Left lung (tissue), 10 donors: Measurements from ENCODE around the gene DMD. TPM values are rescaled to one million over a fixed set of nuclear protein-coding genes. Genes with fewer than 3 reads are reported as not detected.

Experiments
- ATAC-seq: fragments of 200-7000 bp; cut with Tn5 transposase; one replicate; pipeline ENCODE4 v1.9.1; 2020; ENCODE audit warnings: moderate library complexity
- DNase-seq, 4 donors: peaks; one replicate each; pipeline ENCODE4 v3.0.0-alpha.2; 2013 to 2020
- H3K27ac ChIP-seq, 2 donors: fragments of 200-600 bp; sonication (generic) in 1 of 2; one replicate each; pipeline versions ENCODE4 v1.5.0 to v1.8.0; 2020 to 2021
- H3K27me3 ChIP-seq, 2 donors: fragments of 200-600 bp; sonication (generic) in 1 of 2; one replicate each; pipeline versions ENCODE4 v1.5.0 to v1.8.0; 2020 to 2021
- H3K36me3 ChIP-seq, 2 donors: fragments of 200-600 bp; sonication (generic) in 1 of 2; one replicate each; pipeline versions ENCODE4 v1.5.0 to v1.8.0; 2020 to 2021
- H3K4me1 ChIP-seq, 2 donors: fragments of 200-600 bp; one replicate each; pipeline ENCODE4 v1.8.0; 2021
- H3K4me3 ChIP-seq, 2 donors: fragments of 200-600 bp; sonication (generic) in 1 of 2; one replicate each; pipeline versions ENCODE4 v1.5.0 to v1.8.0; 2020 to 2021; ENCODE audit warnings: mild to moderate bottlenecking in 1 of 2
- H3K9me3 ChIP-seq, 2 donors: fragments of 200-600 bp; sonication (generic) in 1 of 2; one replicate each; pipeline versions ENCODE4 v1.5.0 to v1.8.0; 2020 to 2021
- intact Hi-C, 2 donors: fragments of 100-400 bp; cut with DNase I; formaldehyde crosslinking; loops; one replicate each; pipeline versions ENCODE4 v1.11.2 to v1.14.2; 2022
- polyA plus RNA-seq, 6 donors: library from polyadenylated mRNA; unstranded; fragments of 120-200 nt; gene quantifications; one replicate each; pipeline ENCODE4 v1.2.1, GENCODE V29; 2013; ENCODE audit not compliant: insufficient read length in 6 of 6
- total RNA-seq, 2 donors: library from RNA; stranded (reverse); fragmentation: NEBNext Ultra II Directional; extraction: Animal tissue kit (Norgen Biotek cat#: 25700); gene quantifications; one replicate each; pipeline ENCODE4 v1.2.1, GENCODE V29; 2021
- TF ChIP-seq, protein P1 (sequence below), 2 donors: fragments of 200-600 bp; sonication (generic) in 1 of 2; IDR thresholded peaks; one replicate each; pipeline versions ENCODE4 v1.5.0 to v1.8.0; 2021; ENCODE audit warnings: antibody characterized with exemption in 2 of 2
- donor health status: DM: no; HTN: yes; CAD: no.
- donor health status: DM: no; HTN: no; CAD: no.

Gene DMD
- total and polyA plus RNA-seq, 8 donors, result 16.6 to 68.8 (median 54.0) TPM

DNA sequence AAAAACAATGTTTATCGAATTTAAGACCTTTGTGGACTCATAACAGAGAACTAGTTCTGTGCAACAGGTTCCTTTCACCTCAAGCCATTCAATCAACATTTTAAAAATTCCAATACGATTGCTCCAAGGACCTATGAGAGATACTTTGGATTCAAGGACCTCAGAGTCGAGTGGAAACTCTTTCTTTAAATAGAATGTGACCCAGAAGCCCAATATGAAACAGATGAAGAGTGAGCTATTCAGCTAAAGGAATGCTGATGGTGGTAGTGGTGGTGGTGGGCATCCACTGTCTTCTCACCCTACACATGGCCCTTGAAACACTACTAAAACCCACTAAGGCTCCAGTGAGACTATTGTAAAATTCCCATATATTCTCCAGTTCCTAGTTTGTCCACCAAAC is 257.2 kb downstream of the DMD start:
- Histone ChIP-seq H3K27ac (no peak overlapping the region), H3K27me3 (no peaks in the 10 kb centered on the region), H3K4me3 (no peak overlapping the region), H3K9me3 (no peaks in the 10 kb centered on the region), H3K4me1 (no peaks in the 10 kb centered on the region), H3K36me3 (no peaks in the 10 kb centered on the region)
- TF ChIP-seq, protein P1, sequence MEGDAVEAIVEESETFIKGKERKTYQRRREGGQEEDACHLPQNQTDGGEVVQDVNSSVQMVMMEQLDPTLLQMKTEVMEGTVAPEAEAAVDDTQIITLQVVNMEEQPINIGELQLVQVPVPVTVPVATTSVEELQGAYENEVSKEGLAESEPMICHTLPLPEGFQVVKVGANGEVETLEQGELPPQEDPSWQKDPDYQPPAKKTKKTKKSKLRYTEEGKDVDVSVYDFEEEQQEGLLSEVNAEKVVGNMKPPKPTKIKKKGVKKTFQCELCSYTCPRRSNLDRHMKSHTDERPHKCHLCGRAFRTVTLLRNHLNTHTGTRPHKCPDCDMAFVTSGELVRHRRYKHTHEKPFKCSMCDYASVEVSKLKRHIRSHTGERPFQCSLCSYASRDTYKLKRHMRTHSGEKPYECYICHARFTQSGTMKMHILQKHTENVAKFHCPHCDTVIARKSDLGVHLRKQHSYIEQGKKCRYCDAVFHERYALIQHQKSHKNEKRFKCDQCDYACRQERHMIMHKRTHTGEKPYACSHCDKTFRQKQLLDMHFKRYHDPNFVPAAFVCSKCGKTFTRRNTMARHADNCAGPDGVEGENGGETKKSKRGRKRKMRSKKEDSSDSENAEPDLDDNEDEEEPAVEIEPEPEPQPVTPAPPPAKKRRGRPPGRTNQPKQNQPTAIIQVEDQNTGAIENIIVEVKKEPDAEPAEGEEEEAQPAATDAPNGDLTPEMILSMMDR (IDR thresholded peaks at IDR 0.05), result no peak
- intact Hi-C loops, result no loop called here
- ATAC-seq (peak; percentile 56), DNase-seq (no peak)

DNA sequence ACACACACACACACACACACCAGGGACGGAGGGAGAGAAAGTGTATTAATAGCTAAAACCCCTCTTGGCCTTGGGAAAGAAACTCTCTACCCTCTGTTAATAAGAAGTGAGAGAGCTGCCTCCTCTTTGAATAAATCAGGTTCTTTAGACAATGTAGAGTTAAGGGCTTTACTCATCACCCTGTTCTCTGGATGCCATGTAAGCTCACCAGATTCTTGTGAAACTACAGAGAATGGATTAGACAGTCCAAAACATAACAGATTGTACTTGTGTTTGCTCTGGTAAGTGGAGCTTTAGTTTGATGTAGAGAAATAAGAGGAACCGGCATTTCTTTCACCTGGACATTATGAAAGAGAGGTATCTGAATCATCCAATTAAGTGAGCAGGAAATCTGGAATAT is 263.2 kb downstream of the DMD start:
- Histone ChIP-seq H3K4me3 (no peak overlapping the region), H3K4me1 (no peaks in the 10 kb centered on the region), H3K9me3 (no peaks in the 10 kb centered on the region), H3K27me3 (no peaks in the 10 kb centered on the region), H3K36me3 (no peaks in the 10 kb centered on the region), H3K27ac (no peak overlapping the region)
- DNase-seq (no peak), ATAC-seq (no peak)
- TF ChIP-seq, protein P1 (IDR thresholded peaks at IDR 0.05), result no peak
- intact Hi-C loops, result no loop called here

- Histone ChIP-seq H3K27ac (no peak overlapping the region), H3K36me3 (no peaks in the 10 kb centered on the region), H3K9me3 (no peaks in the 10 kb centered on the region), H3K4me3 (no peak overlapping the region), H3K27me3 (no peaks in the 10 kb centered on the region), H3K4me1 (no peaks in the 10 kb centered on the region)
- ATAC-seq, result no peak
- intact Hi-C loops, result no loop called here
- no peak for DNase-seq
- TF ChIP-seq, protein P1 (IDR thresholded peaks at IDR 0.05), result no peak
Observed at GRCh38 chrX:32937043-32937442, 274.3 kb downstream of the DMD start.

DNA sequence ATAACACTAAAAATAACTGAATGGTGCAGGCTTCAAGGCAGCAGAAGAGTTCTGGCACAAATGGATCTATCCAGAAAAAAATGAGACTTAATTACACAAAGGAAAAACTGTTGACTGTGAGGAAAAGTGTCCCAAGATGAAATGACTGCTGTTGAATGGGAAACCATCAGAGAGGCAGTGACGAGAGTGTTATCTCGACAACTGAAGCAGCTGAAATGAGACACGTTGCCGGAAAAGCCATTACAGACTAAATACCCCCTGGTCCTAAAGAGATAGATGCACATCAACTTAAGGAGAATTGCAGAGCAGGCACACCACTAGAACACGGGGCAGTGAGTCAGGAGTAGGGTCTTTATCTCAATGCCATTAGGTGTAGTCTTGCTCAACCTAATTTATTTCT is 277.8 kb downstream of the DMD start:
- H3K9me3 ChIP-seq, result no peaks in the 10 kb centered on the region
- intact Hi-C loops, result no loop called here
- TF ChIP-seq, protein P1 (IDR thresholded peaks at IDR 0.05), result no peak

GRCh38 chrX:32929040-32929439 is 282.3 kb downstream of the DMD start:
- DNase-seq (no peak), ATAC-seq (no peak)
- no peaks in the 10 kb centered on the region for H3K27me3 ChIP-seq
- TF ChIP-seq, protein P1 (IDR thresholded peaks at IDR 0.05), result no peak
- H3K4me1 ChIP-seq, result no peaks in the 10 kb centered on the region
- H3K4me3 ChIP-seq, result no peak overlapping the region
- no peak overlapping the region for H3K27ac ChIP-seq
- no peaks in the 10 kb centered on the region for H3K9me3 ChIP-seq
- intact Hi-C loops, result no loop called here
- H3K36me3 ChIP-seq, result no peaks in the 10 kb centered on the region

More for the DNA sequence above, 277.8 kb downstream of the DMD start:
- no peak overlapping the region for H3K27ac ChIP-seq
- H3K27me3 ChIP-seq, result no peaks in the 10 kb centered on the region
- no peak for ATAC-seq
- no peaks in the 10 kb centered on the region for H3K36me3 ChIP-seq
- no peaks in the 10 kb centered on the region for H3K4me1 ChIP-seq
- no peak for DNase-seq
- H3K4me3 ChIP-seq, result no peak overlapping the region
